WTC11 (cell line): Measurements from ENCODE around the gene VLDLR. TPM values are rescaled to one million over a fixed set of nuclear protein-coding genes. Genes with fewer than 3 reads are reported as not detected.

ENCODE experiments used
- ARID4B ChIP-seq: sonication (generic); formaldehyde crosslinking; IDR thresholded peaks from 2 replicates; pipeline ENCODE4 v1.8.0; 2023; ENCODE audit warnings: missing genetic modification reagents, mild to moderate bottlenecking, borderline replicate concordance
- ATF2 ChIP-seq: sonication (generic); formaldehyde crosslinking; IDR thresholded peaks from 2 replicates; pipeline ENCODE4 v1.8.1; 2022; ENCODE audit warnings: low read depth, missing genetic modification reagents, borderline replicate concordance
- CREM ChIP-seq: sonication (generic); formaldehyde crosslinking; IDR thresholded peaks from 2 replicates; pipeline ENCODE4 v1.8.1; 2022; ENCODE audit warnings: mild to moderate bottlenecking, missing genetic modification reagents, moderate library complexity
- ERG ChIP-seq: fragments of 250-450 bp; sonication (Bioruptor Pico); IDR thresholded peaks from 2 replicates; pipeline ENCODE4 v1.8.0; 2021; ENCODE audit warnings: mild to moderate bottlenecking
- ESRRA ChIP-seq: sonication (generic); formaldehyde crosslinking; IDR thresholded peaks from 2 replicates; pipeline ENCODE4 v1.8.1; 2022; ENCODE audit warnings: mild to moderate bottlenecking, missing genetic modification reagents, borderline replicate concordance
- GABPB1 ChIP-seq: sonication (generic); formaldehyde crosslinking; IDR thresholded peaks from 2 replicates; pipeline ENCODE4 v1.8.1; 2023; ENCODE audit warnings: mild to moderate bottlenecking, missing genetic modification reagents
- HMGXB4 ChIP-seq: sonication (generic); formaldehyde crosslinking; IDR thresholded peaks from 2 replicates; pipeline ENCODE4 v1.8.1; 2023; ENCODE audit warnings: mild to moderate bottlenecking, moderate library complexity, missing genetic modification reagents
- KAT7 ChIP-seq: sonication (generic); formaldehyde crosslinking; IDR thresholded peaks from 2 replicates; pipeline ENCODE4 v1.8.1; 2023; ENCODE audit warnings: missing genetic modification reagents, mild to moderate bottlenecking, borderline replicate concordance
- MXD4 ChIP-seq: fragments of 250-450 bp; sonication (Bioruptor Pico); IDR thresholded peaks from 2 replicates; pipeline ENCODE4 v1.8.0; 2021; ENCODE audit warnings: mild to moderate bottlenecking, moderate library complexity, borderline replicate concordance
- NFE2L1 ChIP-seq: sonication (generic); formaldehyde crosslinking; IDR thresholded peaks from 2 replicates; pipeline ENCODE4 v1.8.1; 2023; ENCODE audit warnings: missing genetic modification reagents
- NFYB ChIP-seq: sonication (generic); formaldehyde crosslinking; conservative IDR thresholded peaks from 2 replicates; pipeline ENCODE4 v1.8.0; 2022; ENCODE audit warnings: low read depth, missing genetic modification reagents
- PREB ChIP-seq: sonication (generic); formaldehyde crosslinking; IDR thresholded peaks from 2 replicates; pipeline ENCODE4 v1.8.1; 2022; ENCODE audit warnings: mild to moderate bottlenecking, missing genetic modification reagents, moderate library complexity, borderline replicate concordance
- STAT6 ChIP-seq: sonication (generic); formaldehyde crosslinking; conservative IDR thresholded peaks from 2 replicates; pipeline ENCODE4 v1.8.1; 2023; ENCODE audit warnings: mild to moderate bottlenecking, low read depth, missing genetic modification reagents, moderate library complexity
- ZNF219 ChIP-seq: sonication (generic); formaldehyde crosslinking; IDR thresholded peaks from 2 replicates; pipeline ENCODE4 v1.8.0; 2023; ENCODE audit warnings: missing genetic modification reagents, mild to moderate bottlenecking, borderline replicate concordance
- ZNF281 ChIP-seq: sonication (generic); formaldehyde crosslinking; IDR thresholded peaks from 2 replicates; pipeline ENCODE4 v1.8.0; 2023; ENCODE audit warnings: mild to moderate bottlenecking, missing genetic modification reagents
- ZNF317 ChIP-seq: sonication (generic); formaldehyde crosslinking; IDR thresholded peaks from 2 replicates; pipeline ENCODE4 v1.8.1; 2023; ENCODE audit warnings: low read depth, mild to moderate bottlenecking, moderate library complexity, missing genetic modification reagents, borderline replicate concordance
- ZNF396 ChIP-seq: fragments of 250-450 bp; sonication (Bioruptor Pico); IDR thresholded peaks from 2 replicates; pipeline ENCODE4 v1.8.0; 2021; ENCODE audit warnings: mild to moderate bottlenecking, moderate library complexity, borderline replicate concordance
- ZNF425 ChIP-seq: fragments of 250-450 bp; sonication (Bioruptor Pico); conservative IDR thresholded peaks from 2 replicates; pipeline ENCODE4 v1.9.0; 2021; ENCODE audit warnings: mild to moderate bottlenecking
- total RNA-seq: library from RNA; stranded (reverse); gene quantifications from 3 replicates; pipeline ENCODE4 v1.2.3, GENCODE V29; 2021

The VLDLR gene
- total RNA-seq, 1 experiment from 2014 or later = 40.8 TPM

- no peak for TF ChIP-seq ZNF281 (CRISPR knock-in tag)
- no peak for TF ChIP-seq ERG (CRISPR knock-in tag)
- no peak for TF ChIP-seq ATF2 (CRISPR knock-in tag)
- no peak for TF ChIP-seq ZNF396 (CRISPR knock-in tag)
- TF ChIP-seq HMGXB4 (CRISPR knock-in tag) = no peak
- no peak for TF ChIP-seq GABPB1 (CRISPR knock-in tag)
- TF ChIP-seq ESRRA (CRISPR knock-in tag) = no peak
- TF ChIP-seq ZNF425 (CRISPR knock-in tag) = no peak
- no peak for TF ChIP-seq PREB (CRISPR knock-in tag)
- TF ChIP-seq CREM (CRISPR knock-in tag) = 0 out of 2 replicates have a peak, but pooled peaks have one; percentile 27
- TF ChIP-seq ZNF219 (CRISPR knock-in tag) = no peak
- TF ChIP-seq NFE2L1 = no peak
- 0 out of 2 replicates have a peak, but pooled peaks have one; percentile 41 for TF ChIP-seq ARID4B
- TF ChIP-seq ZNF317 (CRISPR knock-in tag) = no peak
- TF ChIP-seq KAT7 = 0 out of 2 replicates have a peak, but pooled peaks have one; percentile 15
- TF ChIP-seq STAT6 (CRISPR knock-in tag) = no peak
- TF ChIP-seq MXD4 (CRISPR knock-in tag) = no peak
- no peak for TF ChIP-seq NFYB
- TF ChIP-seq, all 79 proteins: peak for 3
These were observed 1.1 kb downstream of the VLDLR start (continued) for GRCh38 chr9:2622461-2623287.
